GM23248 (cell line): ENCODE measurements around the gene CDH11. TPM values are rescaled to one million over a fixed set of nuclear protein-coding genes. Genes with fewer than 3 reads are reported as not detected.

Experiments used
- DNase-seq: peaks from one replicate; pipeline ENCODE4 v3.0.0-alpha.2; 2015
- H2AFZ ChIP-seq: fragments of 200-600 bp; sonication (generic); 2 replicates; pipeline ENCODE4 v1.6.1; 2016; ENCODE audit warnings: antibody characterized with exemption
- H3F3A ChIP-seq: fragments of 200-600 bp; sonication (generic); 2 replicates; pipeline ENCODE4 v1.6.1; 2016; ENCODE audit warnings: mild to moderate bottlenecking, antibody characterized with exemption, mixed run types; ENCODE audit not compliant: insufficient read depth
- H3K27ac ChIP-seq: fragments of 200-600 bp; sonication (generic); 2 replicates; pipeline ENCODE4 v1.5.1; 2016; ENCODE audit warnings: mild to moderate bottlenecking
- H3K27me3 ChIP-seq: fragments of 200-600 bp; sonication (generic); replicated peaks from 2 replicates; pipeline ENCODE4 v1.6.1; 2016; ENCODE audit warnings: mild to moderate bottlenecking; ENCODE audit not compliant: insufficient read depth
- H3K36me3 ChIP-seq: fragments of 200-600 bp; sonication (generic); 2 replicates; pipeline ENCODE4 v1.6.1; 2016; ENCODE audit warnings: low read depth, mild to moderate bottlenecking
- H3K4me1 ChIP-seq: fragments of 200-600 bp; sonication (generic); 2 replicates; pipeline ENCODE4 v1.6.1; 2016; ENCODE audit warnings: mild to moderate bottlenecking; ENCODE audit not compliant: insufficient read depth
- H3K4me2 ChIP-seq: fragments of 200-600 bp; sonication (generic); one replicate; pipeline ENCODE4 v1.6.1; 2016; ENCODE audit warnings: mild to moderate bottlenecking; ENCODE audit not compliant: unreplicated experiment
- H3K4me3 ChIP-seq: fragments of 200-600 bp; sonication (generic); 2 replicates; pipeline ENCODE4 v1.5.1; 2016; ENCODE audit warnings: mild to moderate bottlenecking
- H3K79me2 ChIP-seq: fragments of 200-600 bp; sonication (generic); 2 replicates; pipeline ENCODE4 v1.6.1; 2016; ENCODE audit warnings: mild to moderate bottlenecking; ENCODE audit not compliant: insufficient read depth
- H3K9ac ChIP-seq: fragments of 200-600 bp; sonication (generic); 2 replicates; pipeline ENCODE4 v1.6.1; 2016; ENCODE audit warnings: mild to moderate bottlenecking
- H3K9me2 ChIP-seq: fragments of 200-600 bp; sonication (generic); 2 replicates; pipeline ENCODE4 v1.6.1; 2016; ENCODE audit warnings: mixed run types, mild to moderate bottlenecking, moderate library complexity; ENCODE audit not compliant: insufficient read depth
- H3K9me3 ChIP-seq: fragments of 200-600 bp; sonication (generic); one replicate; pipeline ENCODE4 v1.6.1; 2017; ENCODE audit warnings: low read depth
- H4K20me1 ChIP-seq: fragments of 200-600 bp; sonication (generic); 2 replicates; pipeline ENCODE4 v1.6.0; 2016; ENCODE audit not compliant: insufficient read depth
- EZH2 ChIP-seq: fragments of 200-600 bp; sonication (generic); IDR thresholded peaks from 2 replicates; pipeline ENCODE4 v1.6.1; 2018; ENCODE audit warnings: antibody characterized with exemption, mild to moderate bottlenecking; ENCODE audit not compliant: insufficient read depth, poor library complexity, severe bottlenecking
- EZH2phosphoT487 ChIP-seq: fragments of 200-600 bp; sonication (generic); IDR thresholded peaks from 2 replicates; pipeline ENCODE4 v1.6.1; 2018; ENCODE audit warnings: antibody characterized with exemption, moderate library complexity, mild to moderate bottlenecking, low read depth; ENCODE audit not compliant: insufficient read depth
- WGBS, 2 experiments: methylation state at CpG; one replicate each; pipeline ENCODE4 v1.1.6; 2015 to 2017; ENCODE audit warnings: low lambda C conversion rate in 2 of 2, low coverage in 1 of 2; ENCODE audit errors: missing lambda C conversion rate in 2 of 2; 5-methylcytosine and 5-hydroxymethylcytosine counted together
- in situ Hi-C: fragments of 300-500 bp; cut with MboI; formaldehyde crosslinking; loops from 2 replicates; pipeline ENCODE4 v1.15.0; 2020
- polyA plus RNA-seq: library from polyadenylated mRNA; unstranded; fragments of >200 nt; fragmentation: Nextera tagmentation; extraction: Ambion mirVana; gene quantifications from 2 replicates; pipeline ENCODE4 v1.2.1, GENCODE V29; 2016
- total RNA-seq: library from RNA; depleted of rRNA; stranded (reverse); fragments of >200 nt; shearing (Covaris generic); gene quantifications from 2 replicates; pipeline ENCODE4 v1.2.3, GENCODE V29; 2014

The CDH11 gene
- total and polyA plus RNA-seq, 2 experiments from 2014 or later: 264 to 525 TPM

DNA sequence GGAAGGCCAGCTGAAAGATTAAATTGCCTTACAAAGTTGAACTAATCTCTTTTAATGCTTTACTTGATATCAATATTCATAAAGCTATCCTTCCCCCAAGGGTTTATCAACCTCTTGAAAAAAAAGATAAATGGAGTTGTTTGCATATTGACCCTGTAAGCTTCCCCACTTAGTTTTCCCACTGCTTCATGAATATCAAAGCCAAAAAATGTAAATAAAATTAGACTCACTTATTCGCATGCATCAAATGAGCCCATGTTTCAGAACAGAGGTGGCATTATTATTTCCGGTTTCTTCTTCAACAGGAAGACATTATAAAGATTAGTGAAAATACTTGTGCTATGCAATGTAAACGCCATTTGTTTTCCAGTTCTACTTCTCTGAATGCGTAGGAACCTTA is 150.7 kb downstream of the CDH11 start:
- Histone ChIP-seq H3K4me1 (peaks cover 26% of the 10 kb centered on the region), H3F3A (peaks cover 69% of the 10 kb centered on the region), H3K9ac (no peak overlapping the region), H3K9me2 (no peaks in the 10 kb centered on the region), H3K27me3 (no peaks in the 10 kb centered on the region), H3K79me2 (peaks cover 41% of the 10 kb centered on the region), H3K27ac (no peak overlapping the region), H3K4me2 (no peak overlapping the region), H2AFZ (no peak overlapping the region), H3K36me3 (peaks cover 81% of the 10 kb centered on the region), H3K9me3 (no peaks in the 10 kb centered on the region), H3K4me3 (no peak overlapping the region), H4K20me1 (no peaks in the 10 kb centered on the region; the same call in 1 of the 2 replicates)
- in situ Hi-C loops: no loop called here
- TF ChIP-seq EZH2 (no peak), EZH2phosphoT487 (no peak)
- no peak for DNase-seq
- 96 to 100% methylated on average over 4 of the region's 4 CpGs for WGBS, 2 experiments

- peaks cover 64% of the 10 kb centered on the region for H3F3A ChIP-seq
- H3K4me1 ChIP-seq: peaks cover 16% of the 10 kb centered on the region
- no peaks in the 10 kb centered on the region for H3K27me3 ChIP-seq
- H3K9me2 ChIP-seq: no peaks in the 10 kb centered on the region
- no peaks in the 10 kb centered on the region; the same call in 1 of the 2 replicates for H4K20me1 ChIP-seq
- peak overlapping the region; percentile 20 for H3K27ac ChIP-seq
- no peaks in the 10 kb centered on the region for H3K9me3 ChIP-seq
- H3K4me3 ChIP-seq: no peak overlapping the region
- in situ Hi-C loops: no loop called here
- H3K79me2 ChIP-seq: peaks cover 21% of the 10 kb centered on the region
- WGBS, 2 experiments: 90 to 96% methylated on average over 1 of the region's 1 CpG
- no peak overlapping the region for H3K9ac ChIP-seq
- no peak for TF ChIP-seq EZH2phosphoT487
- DNase-seq: peak; percentile 47
- no peak overlapping the region for H2AFZ ChIP-seq
- peaks cover 78% of the 10 kb centered on the region for H3K36me3 ChIP-seq
- no peak overlapping the region for H3K4me2 ChIP-seq
Measured at GRCh38 chr16:64969221-64969620, 152.6 kb downstream of the CDH11 start.

- Histone ChIP-seq H3K36me3 (peaks cover 78% of the 10 kb centered on the region), H3K9me2 (no peaks in the 10 kb centered on the region), H3K27ac (peak overlapping the region; percentile 20), H3K4me3 (no peak overlapping the region), H3K27me3 (no peaks in the 10 kb centered on the region), H3F3A (peaks cover 70% of the 10 kb centered on the region), H3K4me1 (peaks cover 23% of the 10 kb centered on the region), H3K9ac (no peak overlapping the region), H3K9me3 (no peaks in the 10 kb centered on the region), H4K20me1 (no peaks in the 10 kb centered on the region; the same call in 1 of the 2 replicates), H3K79me2 (peaks cover 21% of the 10 kb centered on the region), H2AFZ (no peak overlapping the region), H3K4me2 (no peak overlapping the region)
- 78 to 83% methylated on average over 6 of the region's 6 CpGs for WGBS, 2 experiments
- TF ChIP-seq EZH2phosphoT487: no peak
- no peak for TF ChIP-seq EZH2
- in situ Hi-C loops: no loop called here
- DNase-seq: peak; percentile 37
Measured at GRCh38 chr16:64968539-64968938, 153.3 kb downstream of the CDH11 start.

DNA sequence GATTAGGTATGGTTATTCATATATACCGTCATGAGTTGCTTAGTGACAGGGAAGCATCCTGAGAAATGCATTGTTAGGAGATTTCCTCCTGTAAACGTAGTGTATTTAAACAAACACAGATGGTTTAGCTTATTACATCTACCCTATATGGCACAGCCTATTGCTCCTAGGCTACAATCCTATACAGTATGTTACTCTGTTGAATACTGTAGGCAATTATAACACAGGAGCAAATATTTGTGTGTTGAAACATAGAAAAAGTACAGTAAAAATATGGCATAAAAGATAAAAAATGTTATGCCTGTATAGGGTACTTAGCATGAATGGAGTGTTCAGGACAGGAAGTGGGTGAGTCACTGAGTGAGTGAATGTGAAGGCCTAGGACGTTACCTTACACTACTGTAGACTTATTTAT is 157.7 kb downstream of the CDH11 start:
- H3K9ac ChIP-seq: no peak overlapping the region
- H3K27ac ChIP-seq: no peak overlapping the region; the same call in 1 of the 2 replicates
- 54 to 56% methylated on average over 3 of the region's 3 CpGs for WGBS, 2 experiments
- no peak overlapping the region for H3K4me3 ChIP-seq
- H3K9me2 ChIP-seq: no peaks in the 10 kb centered on the region
- H3K27me3 ChIP-seq: no peaks in the 10 kb centered on the region
- in situ Hi-C loops: no loop called here
- no peak overlapping the region for H2AFZ ChIP-seq
- peaks cover 57% of the 10 kb centered on the region for H3K36me3 ChIP-seq
- TF ChIP-seq EZH2: no peak
- TF ChIP-seq EZH2phosphoT487: no peak
- H4K20me1 ChIP-seq: no peaks in the 10 kb centered on the region
- H3K4me1 ChIP-seq: peaks cover 17% of the 10 kb centered on the region; the same call in 1 of the 2 replicates
- DNase-seq: peak; percentile 68
- H3F3A ChIP-seq: peaks cover 58% of the 10 kb centered on the region
- peaks cover 22% of the 10 kb centered on the region; the same call in 1 of the 2 replicates for H3K79me2 ChIP-seq
- H3K4me2 ChIP-seq: no peak overlapping the region
- no peaks in the 10 kb centered on the region for H3K9me3 ChIP-seq

- TF ChIP-seq EZH2: no peak
- TF ChIP-seq EZH2phosphoT487: no peak
- no peaks in the 10 kb centered on the region for H3K9me2 ChIP-seq
- no peak overlapping the region for H3K4me3 ChIP-seq
- H3K36me3 ChIP-seq: peaks cover 58% of the 10 kb centered on the region
- peaks cover 56% of the 10 kb centered on the region for H3F3A ChIP-seq
- no peak overlapping the region for H3K9ac ChIP-seq
- no peaks in the 10 kb centered on the region for H4K20me1 ChIP-seq
- no peak overlapping the region for H3K4me2 ChIP-seq
- DNase-seq: no peak
- in situ Hi-C loops: no loop called here
- H3K27ac ChIP-seq: no peak overlapping the region
- WGBS, 2 experiments: 96 to 98% methylated on average over 2 of the region's 2 CpGs
- H3K4me1 ChIP-seq: peaks cover 8% of the 10 kb centered on the region; the same call in 1 of the 2 replicates
- H3K27me3 ChIP-seq: no peaks in the 10 kb centered on the region
- no peaks in the 10 kb centered on the region for H3K9me3 ChIP-seq
- H2AFZ ChIP-seq: no peak overlapping the region
- H3K79me2 ChIP-seq: 0 out of 2 replicates have a peak, but pooled peaks cover 30% of the 10 kb centered on the region
Measured at GRCh38 chr16:64962786-64963185, 159.1 kb downstream of the CDH11 start.
